DMS114 treated with DMSO at 0.1 percent for 48 hours (cell line): ENCODE data around the gene RNF8.
"Not testable (repeated sequence)": the region's sequence is repeated elsewhere in the genome, so short reads cannot be mapped to it uniquely, and the experiment has no call there.

ENCODE experiments used
- DNase-seq: peaks from one replicate; lab custom pipeline; 2025; ENCODE audit not compliant: unreplicated experiment; lab: John Stamatoyannopoulos, UW

The RNF8 gene

GRCh38 chr6:37442416-37443215 lies 88.8 kb downstream of the RNF8 start:
- DNase-seq, result no peak

GRCh38 chr6:37443216-37443542 lies 89.4 kb downstream of the RNF8 start:
- DNase-seq, result not testable (repeated sequence)
